Measurements from ENCODE around the gene NT5C1B.

Gene NT5C1B

DNA sequence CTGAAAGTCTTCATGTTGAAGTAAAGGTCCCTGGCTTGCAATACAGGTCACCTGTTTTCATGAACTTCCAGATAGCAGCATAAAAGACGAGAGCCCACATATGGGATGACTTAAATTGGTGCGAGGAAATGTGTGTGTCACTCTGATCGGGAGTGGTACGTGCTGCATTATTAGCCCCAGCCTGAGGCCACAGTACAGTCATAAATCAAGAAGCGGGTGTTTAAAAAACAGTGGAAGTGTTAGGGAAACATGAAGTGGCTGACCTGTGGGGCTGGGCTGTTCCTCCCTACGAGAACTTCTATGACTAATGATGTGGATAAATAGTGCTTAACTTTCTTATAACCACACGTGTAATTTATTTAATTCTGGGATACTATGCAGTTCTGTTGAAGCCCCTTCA lies 53.3 kb downstream of the NT5C1B start:
- Histone ChIP-seq H3K4me1 (ENCODE audit: insufficient read depth, low read length) (no peaks in the 10 kb centered on the region), H3K4me3 (ENCODE audit: low read length) (no peak overlapping the region), H2AFZ (ENCODE audit: low read depth, low read length) (no peak overlapping the region), H3K27me3 (ENCODE audit: insufficient read depth, low read length) (peaks cover 11% of the 10 kb centered on the region), H3K9me3 (ENCODE audit: low read length) (no peaks in the 10 kb centered on the region), H3K36me3 (ENCODE audit: insufficient read depth, low read length) (no peaks in the 10 kb centered on the region)

DNA sequence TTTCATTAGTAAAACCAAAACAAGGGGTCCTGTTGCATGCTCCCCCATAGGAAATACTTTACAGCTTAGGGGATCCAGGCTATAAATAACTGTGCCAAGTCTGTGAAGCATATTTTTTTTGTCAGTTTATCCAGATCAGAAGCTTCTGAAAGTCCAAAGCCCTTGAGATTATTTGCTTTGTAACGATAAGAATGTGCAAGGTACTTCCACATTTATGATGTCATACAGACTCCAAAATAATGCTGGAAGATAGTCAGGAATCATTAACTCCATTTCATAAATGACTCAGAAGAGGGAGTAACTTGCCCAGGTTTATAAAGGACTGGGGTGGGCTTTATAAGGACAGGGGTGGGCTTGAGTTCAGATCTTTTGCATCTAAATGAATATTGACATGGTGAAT lies 58.2 kb downstream of the NT5C1B start:
- no peaks in the 10 kb centered on the region for H3K4me1 ChIP-seq (ENCODE audit: insufficient read depth, low read length)
- H3K4me3 ChIP-seq (ENCODE audit: low read length): no peak overlapping the region
- H3K27me3 ChIP-seq (ENCODE audit: insufficient read depth, low read length): peaks cover 24% of the 10 kb centered on the region
- H2AFZ ChIP-seq (ENCODE audit: low read depth, low read length): no peak overlapping the region
- H3K9me3 ChIP-seq (ENCODE audit: low read length): no peaks in the 10 kb centered on the region
- no peaks in the 10 kb centered on the region for H3K36me3 ChIP-seq (ENCODE audit: insufficient read depth, low read length)

DNA sequence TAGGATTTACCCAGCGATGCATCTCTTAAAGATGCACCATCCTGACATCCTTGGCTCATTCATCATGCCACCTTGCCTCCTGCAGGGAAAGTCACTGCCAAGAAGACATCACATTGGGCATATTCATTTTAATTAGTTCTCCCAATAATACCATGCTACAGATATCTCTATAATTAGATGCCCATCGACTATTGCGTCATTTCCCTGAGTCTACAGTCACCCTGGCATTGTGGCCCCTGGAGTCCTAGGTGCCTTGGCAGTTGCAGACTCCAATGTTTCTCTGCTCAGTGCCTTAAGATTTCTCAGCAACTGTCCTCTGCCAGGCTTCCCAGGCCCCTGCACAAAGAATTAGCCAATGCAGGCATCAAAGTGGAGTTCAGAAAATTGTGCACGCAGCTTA lies 61.5 kb downstream of the NT5C1B start:
- H3K9me3 ChIP-seq (ENCODE audit: low read length): no peaks in the 10 kb centered on the region
- peaks cover 12% of the 10 kb centered on the region for H3K27me3 ChIP-seq (ENCODE audit: insufficient read depth, low read length)
- no peak overlapping the region for H3K4me3 ChIP-seq (ENCODE audit: low read length)
- H3K36me3 ChIP-seq (ENCODE audit: insufficient read depth, low read length): no peaks in the 10 kb centered on the region
- H3K4me1 ChIP-seq (ENCODE audit: insufficient read depth, low read length): no peaks in the 10 kb centered on the region
- H2AFZ ChIP-seq (ENCODE audit: low read depth, low read length): no peak overlapping the region

DNA sequence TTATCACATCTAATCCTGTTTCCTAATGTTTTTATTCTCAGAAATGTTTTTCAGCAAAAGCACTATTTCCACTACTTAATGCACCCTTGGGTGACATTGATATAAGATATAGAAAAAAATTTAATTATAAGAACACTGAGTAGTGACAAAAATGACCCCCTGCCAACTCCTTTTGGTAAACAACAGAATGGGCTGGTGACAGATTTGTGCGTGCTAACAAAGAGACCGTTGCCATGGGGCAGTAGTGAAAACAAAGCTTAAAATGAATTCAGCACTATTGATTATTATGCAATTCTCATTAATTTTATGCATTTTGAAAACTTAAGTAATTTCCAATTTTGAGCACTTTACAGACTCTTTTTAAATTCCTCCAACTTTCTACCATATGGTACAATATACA lies 62.0 kb downstream of the NT5C1B start:
- no peak overlapping the region for H3K4me3 ChIP-seq (ENCODE audit: low read length)
- H3K27me3 ChIP-seq (ENCODE audit: insufficient read depth, low read length): peaks cover 13% of the 10 kb centered on the region
- H3K9me3 ChIP-seq (ENCODE audit: low read length): no peaks in the 10 kb centered on the region
- no peaks in the 10 kb centered on the region for H3K36me3 ChIP-seq (ENCODE audit: insufficient read depth, low read length)
- H3K4me1 ChIP-seq (ENCODE audit: insufficient read depth, low read length): no peaks in the 10 kb centered on the region
- no peak overlapping the region for H2AFZ ChIP-seq (ENCODE audit: low read depth, low read length)

DNA sequence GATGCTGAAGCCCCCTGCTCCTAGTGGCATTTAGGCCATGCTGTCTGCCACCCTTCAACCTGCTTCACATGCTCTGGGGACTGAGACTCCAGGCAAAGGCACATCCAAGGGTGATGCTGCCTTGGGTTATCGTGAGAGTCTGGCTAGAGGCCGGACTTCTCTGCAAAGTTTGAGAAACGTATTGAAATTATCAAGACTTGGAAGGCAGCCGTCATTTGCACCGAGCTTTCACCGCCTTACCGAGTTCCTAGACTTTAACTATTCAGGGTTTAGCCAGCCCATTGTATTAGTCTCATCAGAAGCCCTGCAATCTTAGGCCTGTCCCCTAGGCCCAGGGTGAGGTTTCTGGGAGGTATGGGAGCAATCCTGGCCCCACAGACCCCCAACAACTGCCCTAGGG lies 62.9 kb downstream of the NT5C1B start:
- H3K9me3 ChIP-seq (ENCODE audit: low read length): no peaks in the 10 kb centered on the region

DNA sequence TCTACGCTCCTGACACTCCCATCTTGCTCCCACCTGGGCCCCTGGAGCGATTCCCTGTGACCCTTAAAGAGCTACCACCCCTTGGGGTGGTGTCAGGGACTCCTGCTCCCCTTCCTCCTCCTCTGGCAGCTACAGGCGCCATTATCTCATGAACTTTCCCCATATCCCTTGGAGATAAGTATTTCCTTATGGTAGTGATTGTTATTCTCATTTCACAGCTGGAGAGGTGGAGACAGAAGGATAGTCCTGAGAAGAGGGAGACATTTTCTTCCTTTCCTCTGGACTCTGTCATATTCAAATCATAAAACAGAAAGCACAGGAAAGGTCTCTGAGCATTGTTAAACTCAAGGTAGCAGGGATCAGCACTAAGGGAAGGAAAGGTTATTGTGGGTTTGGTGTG lies 63.5 kb downstream of the NT5C1B start:
- Histone ChIP-seq H3K9me3 (ENCODE audit: low read length) (no peaks in the 10 kb centered on the region), H3K4me1 (ENCODE audit: insufficient read depth, low read length) (no peaks in the 10 kb centered on the region), H2AFZ (ENCODE audit: low read depth, low read length) (no peak overlapping the region), H3K4me3 (ENCODE audit: low read length) (no peak overlapping the region), H3K36me3 (ENCODE audit: insufficient read depth, low read length) (no peaks in the 10 kb centered on the region), H3K27me3 (ENCODE audit: insufficient read depth, low read length) (peaks cover 19% of the 10 kb centered on the region)

More for the DNA sequence above, 62.9 kb downstream of the NT5C1B start:
- Histone ChIP-seq H2AFZ (ENCODE audit: low read depth, low read length) (no peak overlapping the region), H3K4me1 (ENCODE audit: insufficient read depth, low read length) (no peaks in the 10 kb centered on the region), H3K4me3 (ENCODE audit: low read length) (no peak overlapping the region), H3K27me3 (ENCODE audit: insufficient read depth, low read length) (peaks cover 21% of the 10 kb centered on the region), H3K36me3 (ENCODE audit: insufficient read depth, low read length) (no peaks in the 10 kb centered on the region)

DNA sequence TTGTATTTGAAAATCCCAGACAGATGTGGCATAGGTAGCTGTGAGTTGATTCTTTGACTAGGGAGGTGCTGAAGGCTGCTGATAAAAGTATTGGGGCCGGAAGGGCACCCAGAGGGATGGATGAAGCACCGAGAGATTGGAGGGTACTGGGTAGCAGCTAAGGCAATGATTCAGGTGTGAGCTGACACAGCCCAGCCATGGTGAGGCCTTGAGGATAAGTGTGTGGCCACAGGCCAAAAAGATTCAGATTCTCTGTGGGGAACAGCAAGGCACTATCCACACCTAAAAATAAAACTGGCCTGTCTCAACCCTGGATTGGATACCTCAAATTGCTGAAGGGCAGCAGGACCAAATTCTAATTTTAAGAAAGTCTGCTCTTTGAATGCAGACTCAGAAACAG lies 64.1 kb downstream of the NT5C1B start:
- no peak overlapping the region for H3K4me3 ChIP-seq (ENCODE audit: low read length)
- no peaks in the 10 kb centered on the region for H3K4me1 ChIP-seq (ENCODE audit: insufficient read depth, low read length)
- H3K36me3 ChIP-seq (ENCODE audit: insufficient read depth, low read length): no peaks in the 10 kb centered on the region
- H2AFZ ChIP-seq (ENCODE audit: low read depth, low read length): no peak overlapping the region
- H3K9me3 ChIP-seq (ENCODE audit: low read length): no peaks in the 10 kb centered on the region
- H3K27me3 ChIP-seq (ENCODE audit: insufficient read depth, low read length): peaks cover 13% of the 10 kb centered on the region

DNA sequence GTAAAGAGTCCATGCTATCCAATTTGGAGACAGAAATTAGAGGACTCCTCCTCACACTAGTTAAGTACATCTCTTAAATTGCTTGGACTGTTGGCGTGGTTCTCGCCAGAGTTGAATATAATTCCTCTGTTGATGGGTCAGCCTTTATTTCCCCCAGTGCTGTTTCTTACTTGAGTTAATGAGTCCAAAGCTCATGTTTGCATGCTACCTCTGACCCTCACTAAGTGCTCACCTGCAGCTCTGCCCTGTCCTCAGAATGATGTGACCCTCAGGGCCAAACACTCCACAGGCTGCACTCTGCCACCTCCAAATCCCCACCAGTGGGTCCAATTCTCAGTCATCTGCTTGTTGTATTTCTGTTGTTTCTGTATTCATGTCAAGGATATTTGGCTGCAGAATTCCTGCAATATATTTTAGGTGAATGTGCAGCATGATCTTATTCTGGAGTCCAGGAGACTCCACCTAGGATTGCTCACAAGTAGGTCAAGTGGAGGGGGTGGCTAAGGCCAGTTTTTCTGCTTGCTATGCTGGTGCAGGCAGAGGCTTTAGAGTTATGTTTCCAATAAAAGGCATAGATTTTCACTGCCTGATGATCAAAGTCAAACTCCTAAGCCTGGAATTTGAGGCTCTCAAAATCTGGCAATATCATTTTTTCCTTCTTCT lies 66.8 kb downstream of the NT5C1B start:
- H3K27me3 ChIP-seq (ENCODE audit: insufficient read depth, low read length): peaks cover 13% of the 10 kb centered on the region

DNA sequence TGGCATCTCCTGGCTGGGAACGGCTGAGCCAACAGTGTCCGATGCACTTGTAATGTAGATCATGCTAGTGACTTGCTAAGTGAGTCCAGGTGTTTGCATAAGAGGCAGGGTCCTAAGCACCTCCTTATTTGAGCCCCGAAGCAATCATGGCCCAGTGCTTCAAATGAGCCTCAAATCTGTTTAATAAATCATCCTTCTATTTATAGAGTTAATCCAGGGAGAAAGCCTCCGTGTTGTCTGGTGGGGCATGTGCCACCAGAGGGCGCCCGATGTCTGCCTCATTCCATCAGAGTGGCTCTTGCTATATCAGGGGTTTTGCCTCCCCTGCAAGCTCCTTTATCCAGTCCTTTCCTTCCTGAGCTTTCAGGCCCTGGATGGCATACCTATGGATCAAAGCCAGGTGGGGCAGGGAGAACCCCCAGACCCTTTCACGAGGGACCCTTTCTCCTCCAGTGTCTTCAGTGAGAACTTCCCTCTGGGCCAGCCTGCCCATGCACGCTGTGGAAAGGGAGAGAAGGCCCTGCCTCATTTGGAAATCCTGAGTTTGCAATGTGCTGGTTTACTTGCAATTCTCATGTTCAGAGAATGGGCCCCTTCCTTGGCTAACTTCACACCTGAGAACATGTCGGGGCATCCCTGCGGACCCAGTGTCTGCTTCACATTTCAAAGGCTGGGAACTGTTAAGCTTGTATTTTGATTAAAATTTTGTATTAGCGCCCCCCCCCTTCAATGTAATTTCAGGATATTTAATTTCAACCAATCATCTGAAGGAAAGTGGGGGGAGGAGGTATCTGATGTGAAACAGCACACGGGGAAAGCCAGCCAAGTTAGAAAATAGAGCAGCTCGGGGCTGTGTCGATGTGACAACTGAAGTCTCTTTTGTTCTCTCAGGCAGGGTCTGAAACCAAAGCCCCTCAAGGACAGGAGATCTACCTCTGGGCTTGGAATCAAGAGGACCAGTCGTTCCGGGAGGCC lies 68.6 kb downstream of the NT5C1B start:
- Histone ChIP-seq H3K9me3 (ENCODE audit: low read length) (no peaks in the 10 kb centered on the region), H3K27me3 (ENCODE audit: insufficient read depth, low read length) (peaks cover 14% of the 10 kb centered on the region), H3K4me1 (ENCODE audit: insufficient read depth, low read length) (no peaks in the 10 kb centered on the region), H3K36me3 (ENCODE audit: insufficient read depth, low read length) (no peaks in the 10 kb centered on the region), H3K4me3 (ENCODE audit: low read length) (no peak overlapping the region), H2AFZ (ENCODE audit: low read depth, low read length) (no peak overlapping the region)

More for the DNA sequence above, 66.8 kb downstream of the NT5C1B start:
- Histone ChIP-seq H3K4me3 (ENCODE audit: low read length) (no peak overlapping the region), H2AFZ (ENCODE audit: low read depth, low read length) (no peak overlapping the region), H3K4me1 (ENCODE audit: insufficient read depth, low read length) (no peaks in the 10 kb centered on the region), H3K36me3 (ENCODE audit: insufficient read depth, low read length) (no peaks in the 10 kb centered on the region), H3K9me3 (ENCODE audit: low read length) (no peaks in the 10 kb centered on the region)

DNA sequence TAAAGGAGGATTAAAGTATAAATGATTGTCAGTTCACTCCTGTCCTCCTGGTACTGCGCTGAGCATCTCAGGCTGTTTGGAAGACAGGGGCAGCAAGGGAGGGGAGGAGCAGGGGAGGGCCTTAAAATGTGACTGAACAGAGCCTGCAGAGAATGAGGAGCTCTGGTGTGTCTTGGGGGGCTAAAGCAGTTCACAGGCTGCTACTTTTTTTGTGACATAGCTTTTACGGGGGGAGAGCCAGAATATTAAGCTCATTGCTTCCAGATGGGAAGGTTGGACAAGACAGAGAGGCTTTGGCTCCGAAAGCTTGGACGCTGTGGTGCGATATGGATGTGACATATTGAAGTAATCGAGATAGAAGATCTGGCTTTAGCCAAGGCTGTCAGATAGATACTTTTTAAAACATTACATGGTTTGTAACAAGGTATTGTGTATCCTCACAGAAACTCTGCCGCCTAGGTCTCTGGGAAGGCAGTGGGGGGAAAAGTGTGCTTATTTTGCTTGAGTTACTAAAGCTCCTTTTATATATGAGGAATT lies 69.4 kb downstream of the NT5C1B start:
- no peak overlapping the region for H2AFZ ChIP-seq (ENCODE audit: low read depth, low read length)
- no peaks in the 10 kb centered on the region for H3K4me1 ChIP-seq (ENCODE audit: insufficient read depth, low read length)
- H3K27me3 ChIP-seq (ENCODE audit: insufficient read depth, low read length): peaks cover 17% of the 10 kb centered on the region
- H3K4me3 ChIP-seq (ENCODE audit: low read length): no peak overlapping the region
- H3K9me3 ChIP-seq (ENCODE audit: low read length): no peaks in the 10 kb centered on the region
- no peaks in the 10 kb centered on the region for H3K36me3 ChIP-seq (ENCODE audit: insufficient read depth, low read length)

DNA sequence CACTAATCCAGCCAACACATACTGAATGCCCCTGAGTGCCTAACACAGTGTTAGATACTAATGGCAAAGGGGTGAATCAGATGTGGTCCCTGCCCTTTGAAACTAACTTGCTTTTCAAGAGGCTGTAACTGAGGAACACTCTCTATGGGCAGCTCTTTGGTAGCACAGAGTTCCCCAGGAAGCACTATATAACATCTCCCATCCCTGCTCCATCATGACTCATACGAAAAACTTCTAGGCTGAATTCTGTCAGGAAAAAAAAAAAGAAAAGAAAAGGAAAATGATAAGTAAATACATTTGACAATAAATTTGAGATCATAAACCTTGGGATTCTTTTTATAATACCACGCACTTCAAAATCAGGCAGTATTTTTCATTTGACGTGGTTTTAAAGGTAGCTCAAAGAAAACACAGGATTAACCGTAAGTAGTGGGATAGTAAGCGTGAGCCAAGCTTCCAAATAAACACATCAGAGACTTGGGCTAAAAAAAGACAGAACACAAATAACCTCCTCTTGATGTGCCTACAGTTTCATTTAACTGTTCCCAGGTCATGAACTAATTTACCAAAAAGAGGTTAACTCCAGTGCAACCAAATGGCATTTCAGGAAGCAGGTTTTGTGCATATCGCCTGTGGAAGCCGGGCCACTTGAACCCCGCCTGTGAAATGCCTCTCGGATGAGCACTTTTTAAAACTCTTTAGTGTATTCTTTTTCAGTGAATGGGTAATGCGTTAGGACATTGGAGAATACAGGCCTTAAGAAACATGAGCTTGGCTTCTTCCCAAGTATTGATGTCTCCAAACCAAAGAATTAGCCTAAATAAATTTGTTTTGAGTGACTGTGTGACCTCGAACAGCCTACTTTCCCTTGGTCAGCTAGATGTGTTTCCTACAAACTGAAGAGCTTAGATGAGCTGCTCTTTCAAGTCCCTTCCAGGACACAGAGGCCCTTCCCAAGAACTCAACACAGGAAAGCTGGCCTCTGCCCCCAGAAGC lies 71.0 kb downstream of the NT5C1B start:
- Histone ChIP-seq H3K4me3 (ENCODE audit: low read length) (no peak overlapping the region), H2AFZ (ENCODE audit: low read depth, low read length) (no peak overlapping the region), H3K9me3 (ENCODE audit: low read length) (no peaks in the 10 kb centered on the region), H3K27me3 (ENCODE audit: insufficient read depth, low read length) (peaks cover 17% of the 10 kb centered on the region), H3K36me3 (ENCODE audit: insufficient read depth, low read length) (no peaks in the 10 kb centered on the region), H3K4me1 (ENCODE audit: insufficient read depth, low read length) (no peaks in the 10 kb centered on the region)

DNA sequence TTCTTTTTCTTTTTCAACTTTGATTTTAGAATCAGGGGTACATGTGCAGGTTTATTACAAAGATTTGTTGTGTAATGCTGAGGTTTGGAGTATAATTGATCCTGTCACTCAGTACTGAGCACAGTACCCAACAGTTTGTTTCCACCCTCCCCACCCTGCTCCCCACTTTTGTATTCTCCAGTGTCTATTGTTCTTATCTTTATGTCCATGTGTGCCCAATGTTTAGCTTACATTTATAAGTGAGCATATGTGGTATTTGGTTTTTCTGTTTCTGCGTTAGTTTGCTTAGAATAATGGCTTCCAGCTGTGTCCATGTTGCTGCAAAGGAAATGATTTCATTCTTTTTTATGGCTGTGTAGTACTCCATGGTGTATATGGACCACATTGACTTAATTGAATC lies 72.0 kb downstream of the NT5C1B start:
- no peak overlapping the region for H3K4me3 ChIP-seq (ENCODE audit: low read length)
- no peak overlapping the region for H2AFZ ChIP-seq (ENCODE audit: low read depth, low read length)
- H3K36me3 ChIP-seq (ENCODE audit: insufficient read depth, low read length): no peaks in the 10 kb centered on the region
- H3K4me1 ChIP-seq (ENCODE audit: insufficient read depth, low read length): no peaks in the 10 kb centered on the region
- H3K27me3 ChIP-seq (ENCODE audit: insufficient read depth, low read length): peaks cover 17% of the 10 kb centered on the region
- no peaks in the 10 kb centered on the region for H3K9me3 ChIP-seq (ENCODE audit: low read length)
